ENCODE results near the gene CALCOCO1. TPM values are rescaled to one million over a fixed set of nuclear protein-coding genes. Genes with fewer than 3 reads are reported as not detected.

The CALCOCO1 gene
- total and polyA plus RNA-seq, 2 of the 8 experiments (the other 6 are each of a cell fraction or from before 2014, with no cell fraction given): 20.3 to 39.3 TPM

- no peak for TF ChIP-seq CHD7 (IDR thresholded peaks at IDR 0.05; ENCODE audit: insufficient replicate concordance, low read length)
- no peak for TF ChIP-seq KDM1A (IDR thresholded peaks at IDR 0.05; ENCODE audit: borderline replicate concordance, low read length)
- no peak for TF ChIP-seq CTBP2 (IDR thresholded peaks at IDR 0.05; ENCODE audit: borderline replicate concordance, insufficient read depth, insufficient read length, low read length)
Observed at GRCh38 chr12:53754188-53754585, 26.9 kb upstream of the CALCOCO1 start (continued).
